K562 (cell line): ENCODE results near the gene DHPS. TPM values are rescaled to one million over a fixed set of nuclear protein-coding genes. Genes with fewer than 3 reads are reported as not detected.

Experiments
- CCNT2 ChIP-seq: IDR thresholded peaks from 2 replicates; pipeline ENCODE4 v1.6.1; 2011; ENCODE audit warnings: borderline replicate concordance, low read depth, mild to moderate bottlenecking, moderate library complexity, mixed read lengths, low read length; ENCODE audit not compliant: insufficient read length; ENCODE audit errors: extremely low read depth
- DIDO1 ChIP-seq: fragments of 450-650 bp; IDR thresholded peaks from 2 replicates; pipeline ENCODE4 v1.6.1; 2016; ENCODE audit warnings: low read depth, missing biosample characterization, missing genetic modification characterization
- ESRRB ChIP-seq: fragments of 250-450 bp; sonication (Bioruptor Pico); IDR thresholded peaks from 2 replicates; pipeline ENCODE4 v1.5.0; 2020; ENCODE audit warnings: mild to moderate bottlenecking, moderate library complexity, borderline replicate concordance
- GABPB2 ChIP-seq: fragments of 250-450 bp; sonication (Bioruptor Pico); conservative IDR thresholded peaks from 2 replicates; pipeline ENCODE4 v1.5.1; 2021; ENCODE audit warnings: mild to moderate bottlenecking
- GATAD2B ChIP-seq: fragments of 450-650 bp; IDR thresholded peaks from 2 replicates; pipeline ENCODE4 v1.6.1; 2017; ENCODE audit warnings: mild to moderate bottlenecking, borderline replicate concordance
- KDM5B ChIP-seq: fragments of 200-600 bp; sonication (generic); IDR thresholded peaks from 2 replicates; pipeline ENCODE4 v1.6.1; 2012; ENCODE audit warnings: low read depth, mild to moderate bottlenecking, moderate library complexity, low read length, control low read depth, inconsistent platforms; ENCODE audit not compliant: insufficient replicate concordance
- KLF16 ChIP-seq: IDR thresholded peaks from 2 replicates; pipeline ENCODE4 v1.6.1; 2016; ENCODE audit warnings: antibody characterized with exemption
- SMAD2 ChIP-seq: fragments of 150-350 bp; IDR thresholded peaks from 2 replicates; pipeline ENCODE4 v1.6.1; 2014; ENCODE audit warnings: low read depth, mild to moderate bottlenecking, low read length
- STAT5B ChIP-seq: fragments of 250-450 bp; sonication (Bioruptor Pico); IDR thresholded peaks from 2 replicates; pipeline ENCODE4 v1.8.0; 2021; ENCODE audit warnings: mild to moderate bottlenecking, inconsistent platforms
- ZFPM2 ChIP-seq: fragments of 250-450 bp; sonication (Bioruptor Pico); IDR thresholded peaks from 2 replicates; pipeline ENCODE4 v1.5.1; 2022; ENCODE audit warnings: mild to moderate bottlenecking
- ZNF253 ChIP-seq: fragments of 250-450 bp; sonication (Bioruptor Pico); conservative IDR thresholded peaks from 2 replicates; pipeline ENCODE4 v1.6.1; 2021; ENCODE audit warnings: mild to moderate bottlenecking
- polyA plus RNA-seq, 8 experiments: library from polyadenylated mRNA; depleted of rRNA in 4 of 8; stranded (reverse) in 5 of 8; unstranded in 3 of 8; fragments of >200 nt; fragmentation: Nextera tagmentation in 2 of 8; fragmentation: Illumina TruSeq in 1 of 8; extraction: Ambion mirVana in 2 of 8; extraction: Trizol in 1 of 8; gene quantifications; 2 replicates each; pipeline versions ENCODE4 v1.2.1 to v1.2.3, GENCODE V29; 2011 to 2014; ENCODE audit warnings: inconsistent platforms in 1 of 8, missing spikeins in 1 of 8
- total RNA-seq, 7 experiments: library from RNA; depleted of rRNA in 6 of 7; stranded (reverse); fragments of >200 nt in 6 of 7; fragmentation: Illumina TruSeq in 2 of 7; extraction: Trizol in 2 of 7; gene quantifications; 2 replicates each; pipeline versions ENCODE4 v1.2.1 to v1.2.3, GENCODE V29; 2011 to 2021; ENCODE audit warnings: low replicate concordance in 1 of 7
- TF ChIP-seq, protein P1 (sequence below): fragments of 450-650 bp; IDR thresholded peaks from 2 replicates; pipeline ENCODE4 v1.6.1; 2016; ENCODE audit warnings: low read depth, mild to moderate bottlenecking, moderate library complexity
- TF ChIP-seq, protein P2 (sequence below): fragments of 450-650 bp; IDR thresholded peaks from one replicate; pipeline ENCODE4 v1.6.1; 2018; ENCODE audit warnings: mild to moderate bottlenecking, moderate library complexity; ENCODE audit not compliant: partially characterized antibody
- TF ChIP-seq, protein P3 (sequence below): fragments of 450-650 bp; formaldehyde crosslinking; IDR thresholded peaks from 2 replicates; pipeline ENCODE4 v1.4.0; 2020; ENCODE audit warnings: mild to moderate bottlenecking, moderate library complexity
- TF ChIP-seq, protein P4 (sequence below): IDR thresholded peaks from 2 replicates; pipeline ENCODE4 v1.6.1; 2011; ENCODE audit warnings: borderline replicate concordance, low read depth, mild to moderate bottlenecking, moderate library complexity, low read length; ENCODE audit not compliant: insufficient read depth, poor library complexity, severe bottlenecking
- TF ChIP-seq, protein P5 (sequence below): IDR thresholded peaks from 3 replicates; pipeline ENCODE4 v1.6.1; 2011; ENCODE audit warnings: borderline replicate concordance, mild to moderate bottlenecking; ENCODE audit not compliant: insufficient read length, insufficient read depth

The DHPS gene
- total and polyA plus RNA-seq, 9 of the 15 experiments (the other 6 are each of a cell fraction or from before 2014, with no cell fraction given) = 47.1 to 110 (median 79.9) TPM

DNA sequence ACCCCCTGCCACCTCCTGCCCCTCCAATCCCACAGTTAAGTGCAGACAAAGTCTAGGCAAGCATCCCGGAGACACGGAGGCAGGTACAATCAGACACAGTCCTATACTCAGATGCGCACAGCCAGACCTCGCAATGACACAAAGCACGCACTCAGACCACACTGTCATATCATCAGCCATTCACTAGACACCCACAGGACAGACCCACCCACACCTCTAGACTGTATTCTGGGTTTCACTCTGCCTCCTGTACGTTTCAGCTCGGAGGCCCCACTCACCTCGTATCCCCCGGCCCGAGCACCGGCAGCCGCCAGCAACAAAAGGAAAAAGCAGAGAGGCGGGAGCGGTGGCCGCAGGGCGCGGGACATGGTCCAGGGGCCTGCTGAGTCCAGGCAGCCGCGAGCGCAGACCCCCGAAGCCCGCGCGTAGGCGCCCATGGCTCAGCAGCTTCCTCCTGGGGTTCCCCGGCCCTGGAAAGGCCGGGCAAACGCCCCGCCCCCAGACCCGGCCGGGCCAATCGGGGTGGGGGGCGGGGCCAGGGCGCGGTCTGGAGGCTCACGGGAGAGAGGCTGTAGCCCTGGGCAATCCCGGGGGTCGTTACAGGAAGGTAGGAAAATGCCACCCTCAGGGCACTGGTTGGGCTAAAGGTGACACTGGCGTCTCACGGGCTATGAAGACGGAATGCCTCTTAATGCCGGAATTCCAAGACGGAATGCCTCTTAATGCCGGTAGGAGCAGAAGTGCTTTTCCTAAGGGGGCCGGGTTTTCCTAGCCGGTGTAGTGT lies 15.2 kb downstream of the DHPS start, which contains the start of the genes MAN2B1 and WDR83 (continued):
- TF ChIP-seq, protein P1, sequence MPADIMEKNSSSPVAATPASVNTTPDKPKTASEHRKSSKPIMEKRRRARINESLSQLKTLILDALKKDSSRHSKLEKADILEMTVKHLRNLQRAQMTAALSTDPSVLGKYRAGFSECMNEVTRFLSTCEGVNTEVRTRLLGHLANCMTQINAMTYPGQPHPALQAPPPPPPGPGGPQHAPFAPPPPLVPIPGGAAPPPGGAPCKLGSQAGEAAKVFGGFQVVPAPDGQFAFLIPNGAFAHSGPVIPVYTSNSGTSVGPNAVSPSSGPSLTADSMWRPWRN = no peak
- no peak for TF ChIP-seq KDM5B
- TF ChIP-seq CCNT2 = peak; percentile 44
- no peak for TF ChIP-seq GATAD2B
- TF ChIP-seq, protein P2, sequence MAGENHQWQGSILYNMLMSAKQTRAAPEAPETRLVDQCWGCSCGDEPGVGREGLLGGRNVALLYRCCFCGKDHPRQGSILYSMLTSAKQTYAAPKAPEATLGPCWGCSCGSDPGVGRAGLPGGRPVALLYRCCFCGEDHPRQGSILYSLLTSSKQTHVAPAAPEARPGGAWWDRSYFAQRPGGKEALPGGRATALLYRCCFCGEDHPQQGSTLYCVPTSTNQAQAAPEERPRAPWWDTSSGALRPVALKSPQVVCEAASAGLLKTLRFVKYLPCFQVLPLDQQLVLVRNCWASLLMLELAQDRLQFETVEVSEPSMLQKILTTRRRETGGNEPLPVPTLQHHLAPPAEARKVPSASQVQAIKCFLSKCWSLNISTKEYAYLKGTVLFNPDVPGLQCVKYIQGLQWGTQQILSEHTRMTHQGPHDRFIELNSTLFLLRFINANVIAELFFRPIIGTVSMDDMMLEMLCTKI = no peak
- TF ChIP-seq, protein P3, sequence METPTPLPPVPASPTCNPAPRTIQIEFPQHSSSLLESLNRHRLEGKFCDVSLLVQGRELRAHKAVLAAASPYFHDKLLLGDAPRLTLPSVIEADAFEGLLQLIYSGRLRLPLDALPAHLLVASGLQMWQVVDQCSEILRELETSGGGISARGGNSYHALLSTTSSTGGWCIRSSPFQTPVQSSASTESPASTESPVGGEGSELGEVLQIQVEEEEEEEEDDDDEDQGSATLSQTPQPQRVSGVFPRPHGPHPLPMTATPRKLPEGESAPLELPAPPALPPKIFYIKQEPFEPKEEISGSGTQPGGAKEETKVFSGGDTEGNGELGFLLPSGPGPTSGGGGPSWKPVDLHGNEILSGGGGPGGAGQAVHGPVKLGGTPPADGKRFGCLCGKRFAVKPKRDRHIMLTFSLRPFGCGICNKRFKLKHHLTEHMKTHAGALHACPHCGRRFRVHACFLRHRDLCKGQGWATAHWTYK (CRISPR knock-in tag) = no peak
- TF ChIP-seq, protein P4, sequence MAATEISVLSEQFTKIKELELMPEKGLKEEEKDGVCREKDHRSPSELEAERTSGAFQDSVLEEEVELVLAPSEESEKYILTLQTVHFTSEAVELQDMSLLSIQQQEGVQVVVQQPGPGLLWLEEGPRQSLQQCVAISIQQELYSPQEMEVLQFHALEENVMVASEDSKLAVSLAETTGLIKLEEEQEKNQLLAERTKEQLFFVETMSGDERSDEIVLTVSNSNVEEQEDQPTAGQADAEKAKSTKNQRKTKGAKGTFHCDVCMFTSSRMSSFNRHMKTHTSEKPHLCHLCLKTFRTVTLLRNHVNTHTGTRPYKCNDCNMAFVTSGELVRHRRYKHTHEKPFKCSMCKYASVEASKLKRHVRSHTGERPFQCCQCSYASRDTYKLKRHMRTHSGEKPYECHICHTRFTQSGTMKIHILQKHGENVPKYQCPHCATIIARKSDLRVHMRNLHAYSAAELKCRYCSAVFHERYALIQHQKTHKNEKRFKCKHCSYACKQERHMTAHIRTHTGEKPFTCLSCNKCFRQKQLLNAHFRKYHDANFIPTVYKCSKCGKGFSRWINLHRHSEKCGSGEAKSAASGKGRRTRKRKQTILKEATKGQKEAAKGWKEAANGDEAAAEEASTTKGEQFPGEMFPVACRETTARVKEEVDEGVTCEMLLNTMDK = no peak
- no peak for TF ChIP-seq ESRRB (CRISPR knock-in tag)
- no peak for TF ChIP-seq GABPB2 (CRISPR knock-in tag)
- TF ChIP-seq KLF16 = no peak
- no peak for TF ChIP-seq DIDO1 (tag)
- no peak for TF ChIP-seq ZFPM2
- no peak for TF ChIP-seq STAT5B (CRISPR knock-in tag)
- no peak for TF ChIP-seq ZNF253 (CRISPR knock-in tag)
- no peak for TF ChIP-seq SMAD2
- TF ChIP-seq, protein P5, sequence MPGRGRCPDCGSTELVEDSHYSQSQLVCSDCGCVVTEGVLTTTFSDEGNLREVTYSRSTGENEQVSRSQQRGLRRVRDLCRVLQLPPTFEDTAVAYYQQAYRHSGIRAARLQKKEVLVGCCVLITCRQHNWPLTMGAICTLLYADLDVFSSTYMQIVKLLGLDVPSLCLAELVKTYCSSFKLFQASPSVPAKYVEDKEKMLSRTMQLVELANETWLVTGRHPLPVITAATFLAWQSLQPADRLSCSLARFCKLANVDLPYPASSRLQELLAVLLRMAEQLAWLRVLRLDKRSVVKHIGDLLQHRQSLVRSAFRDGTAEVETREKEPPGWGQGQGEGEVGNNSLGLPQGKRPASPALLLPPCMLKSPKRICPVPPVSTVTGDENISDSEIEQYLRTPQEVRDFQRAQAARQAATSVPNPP = no peak
